Body of pancreas (tissue), 4 donors: ENCODE data around the gene GFRA4. TPM values are rescaled to one million over a fixed set of nuclear protein-coding genes. Genes with fewer than 3 reads are reported as not detected.
A peak's percentile ranks its signal among the peaks of the same experiment; 100 is the strongest.

Source experiments
- ATAC-seq: fragments of 150-250 bp; one replicate; pipeline ENCODE4 v1.9.1; 2016
- DNase-seq, 4 donors: peaks; one replicate each; pipeline ENCODE4 v3.0.0-alpha.2; 2019
- H3K27ac ChIP-seq, 4 donors: fragments of 200-600 bp; sonication (generic); 1 replicate in 3 of 4; 2 replicates in 1 of 4; pipeline versions ENCODE4 v1.5.1 to v1.6.1; 2016 to 2019; ENCODE audit warnings: mild to moderate bottlenecking in 1 of 4, mixed read lengths in 1 of 4, moderate library complexity in 1 of 4
- H3K27me3 ChIP-seq, 2 donors: fragments of 200-600 bp; sonication (generic); one replicate each; pipeline ENCODE4 v1.6.0; 2016; ENCODE audit warnings: mild to moderate bottlenecking in 1 of 2
- H3K36me3 ChIP-seq, 2 donors: fragments of 200-600 bp; sonication (generic); replicated peaks in 1 of 2; 2 replicates each; pipeline ENCODE4 v1.5.1; 2016; ENCODE audit warnings: low read depth in 2 of 2; ENCODE audit not compliant: insufficient read depth in 1 of 2
- H3K4me1 ChIP-seq: fragments of 200-600 bp; sonication (generic); one replicate; pipeline ENCODE4 v1.6.0; 2016
- H3K4me3 ChIP-seq, 2 donors: fragments of 200-600 bp; sonication (generic); 1 replicate in 1 of 2; 2 replicates in 1 of 2; pipeline ENCODE4 v1.5.1; 2016 to 2019
- H3K9me3 ChIP-seq, 3 donors: fragments of 200-600 bp; sonication (generic); 1 replicate in 2 of 3; 2 replicates in 1 of 3; pipeline ENCODE4 v1.5.1; 2016
- POLR2A ChIP-seq, 3 donors: fragments of 450-650 bp; IDR thresholded peaks; one replicate each; pipeline ENCODE4 v1.6.1; 2016; ENCODE audit warnings: antibody characterized with exemption in 3 of 3, mild to moderate bottlenecking in 2 of 3
- WGBS, 2 donors: methylation state at CpG; one replicate each; pipeline ENCODE4 v1.1.5; 2017; 5-methylcytosine and 5-hydroxymethylcytosine counted together
- intact Hi-C: fragments of 100-400 bp; cut with DNase I; formaldehyde crosslinking; loops from one replicate; pipeline ENCODE4 v1.15.1; 2023
- total RNA-seq, 2 donors: library from RNA; depleted of rRNA; stranded (reverse); fragments of >200 nt; gene quantifications; one replicate each; pipeline ENCODE4 v1.1.0, GENCODE V29; 2016
- TF ChIP-seq, protein P1 (sequence below), 7 experiments: fragments of 450-650 bp in 4 of 7; fragments of 200-600 bp in 3 of 7; sonication (generic) in 3 of 7; IDR thresholded peaks; one replicate each; pipeline ENCODE4 v1.5.1; 2016 to 2019; ENCODE audit warnings: antibody characterized with exemption in 7 of 7

GFRA4 gene
- total RNA-seq, 2 donors from 2014 or later: not detected

DNA sequence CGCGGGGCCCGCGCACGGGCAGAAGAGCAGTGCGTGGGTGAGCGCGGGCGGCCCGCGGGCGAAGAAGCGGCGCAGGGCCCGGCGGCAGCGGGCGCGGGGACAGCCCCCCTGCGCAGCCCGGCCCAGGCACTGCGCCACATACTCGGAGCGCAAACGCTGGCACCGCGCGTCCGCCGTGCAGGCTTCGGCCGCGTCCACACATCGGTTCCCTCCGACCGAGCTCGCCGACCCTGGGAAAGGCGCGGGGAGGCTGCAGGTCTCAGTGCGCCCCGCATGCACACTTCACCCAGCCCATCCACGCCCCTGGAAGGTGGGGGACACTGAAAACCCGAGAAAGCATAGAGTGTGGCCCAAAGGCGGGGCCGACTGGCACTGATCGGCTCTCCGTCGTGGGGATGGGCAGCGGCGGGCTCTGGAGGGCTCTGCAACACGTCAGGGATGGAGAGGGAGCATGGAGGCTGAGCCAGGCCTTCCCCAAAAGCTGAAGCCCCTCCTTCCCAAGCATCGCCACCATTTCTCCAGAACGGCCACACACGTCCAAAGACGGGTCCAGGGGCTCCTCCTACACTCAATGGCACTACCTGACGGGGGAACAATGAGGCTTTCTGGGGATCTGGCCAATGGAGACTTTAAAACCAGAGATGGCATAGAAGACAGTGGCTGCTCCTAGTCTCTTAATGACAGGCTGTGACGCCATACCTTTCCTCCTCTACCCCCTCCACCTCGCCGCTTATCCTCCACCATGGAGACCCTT lies 2.0 kb downstream of the GFRA4 start:
- H3K9me3 ChIP-seq: no peaks in the 10 kb centered on the region

DNA sequence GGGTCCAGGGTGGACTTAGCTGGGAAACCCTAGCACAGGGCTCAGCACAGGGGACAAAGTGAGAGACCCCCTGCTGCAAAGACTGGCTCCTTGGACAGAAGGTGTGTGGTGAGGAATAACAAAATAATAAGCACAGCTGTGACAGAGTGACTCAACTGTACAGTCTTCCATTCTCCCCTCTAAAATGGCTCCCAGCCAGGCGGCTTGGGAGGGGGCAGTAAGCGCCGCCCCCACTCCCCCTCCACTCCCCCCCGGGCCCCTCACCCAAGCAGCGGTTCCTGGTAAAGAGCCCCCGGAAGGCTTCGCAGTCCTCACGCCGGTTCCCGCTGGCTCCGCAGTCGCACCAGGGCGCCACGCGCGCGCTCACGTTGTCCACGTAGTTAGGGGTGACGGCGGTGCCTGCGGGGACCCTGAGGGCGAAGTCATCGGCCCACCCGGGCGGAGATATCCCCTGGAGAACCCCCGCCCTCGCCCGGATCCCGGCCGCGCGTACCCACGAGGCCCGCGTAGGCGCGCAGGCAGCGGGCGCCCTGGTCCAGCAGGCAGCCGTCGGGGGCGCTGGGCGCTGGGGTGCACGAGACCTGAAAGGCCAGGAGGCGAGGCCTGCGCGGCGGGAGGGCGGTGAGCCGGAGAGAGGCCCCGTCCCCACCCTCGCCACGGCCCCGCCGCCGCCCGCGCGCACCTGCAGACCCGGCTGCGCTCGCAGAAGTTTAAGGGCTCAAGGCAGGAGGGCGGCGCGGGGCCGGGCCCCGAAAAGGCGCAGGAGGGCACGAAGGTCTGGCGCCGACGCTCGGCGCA lies 2.7 kb downstream of the GFRA4 start:
- 4 to 7% methylated on average over 3 to 71 of the region's 75 CpGs for WGBS, 2 donors
- H3K4me1 ChIP-seq: peaks cover 10% of the 10 kb centered on the region
- TF ChIP-seq, protein P1, sequence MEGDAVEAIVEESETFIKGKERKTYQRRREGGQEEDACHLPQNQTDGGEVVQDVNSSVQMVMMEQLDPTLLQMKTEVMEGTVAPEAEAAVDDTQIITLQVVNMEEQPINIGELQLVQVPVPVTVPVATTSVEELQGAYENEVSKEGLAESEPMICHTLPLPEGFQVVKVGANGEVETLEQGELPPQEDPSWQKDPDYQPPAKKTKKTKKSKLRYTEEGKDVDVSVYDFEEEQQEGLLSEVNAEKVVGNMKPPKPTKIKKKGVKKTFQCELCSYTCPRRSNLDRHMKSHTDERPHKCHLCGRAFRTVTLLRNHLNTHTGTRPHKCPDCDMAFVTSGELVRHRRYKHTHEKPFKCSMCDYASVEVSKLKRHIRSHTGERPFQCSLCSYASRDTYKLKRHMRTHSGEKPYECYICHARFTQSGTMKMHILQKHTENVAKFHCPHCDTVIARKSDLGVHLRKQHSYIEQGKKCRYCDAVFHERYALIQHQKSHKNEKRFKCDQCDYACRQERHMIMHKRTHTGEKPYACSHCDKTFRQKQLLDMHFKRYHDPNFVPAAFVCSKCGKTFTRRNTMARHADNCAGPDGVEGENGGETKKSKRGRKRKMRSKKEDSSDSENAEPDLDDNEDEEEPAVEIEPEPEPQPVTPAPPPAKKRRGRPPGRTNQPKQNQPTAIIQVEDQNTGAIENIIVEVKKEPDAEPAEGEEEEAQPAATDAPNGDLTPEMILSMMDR (IDR thresholded peaks at IDR 0.05): no peak
- no peak for TF ChIP-seq POLR2A (IDR thresholded peaks at IDR 0.05)
- peaks cover 0 to 4% of the 10 kb centered on the region in 2 donors for H3K27me3 ChIP-seq
- peak in 1 of 4 donors; percentile 1 for DNase-seq
- no peak overlapping the region for H3K27ac ChIP-seq
- no peaks in the 10 kb centered on the region for H3K36me3 ChIP-seq
- no peak overlapping the region for H3K4me3 ChIP-seq
- intact Hi-C loops: no loop called here
- ATAC-seq: no peak
- no peaks in the 10 kb centered on the region for H3K9me3 ChIP-seq

More for the DNA sequence above, 2.0 kb downstream of the GFRA4 start:
- Histone ChIP-seq H3K4me1 (peaks cover 10% of the 10 kb centered on the region), H3K27ac (no peak overlapping the region), H3K27me3 (peaks cover 0 to 4% of the 10 kb centered on the region in 2 donors), H3K4me3 (no peak overlapping the region), H3K36me3 (no peaks in the 10 kb centered on the region)
- intact Hi-C loops: no loop called here
- no peak for DNase-seq
- 11 to 63% methylated on average over 4 to 59 of the region's 60 CpGs for WGBS, 2 donors
- ATAC-seq: no peak
- no peak for TF ChIP-seq POLR2A (IDR thresholded peaks at IDR 0.05)
- TF ChIP-seq, protein P1 (IDR thresholded peaks at IDR 0.05): no peak

DNA sequence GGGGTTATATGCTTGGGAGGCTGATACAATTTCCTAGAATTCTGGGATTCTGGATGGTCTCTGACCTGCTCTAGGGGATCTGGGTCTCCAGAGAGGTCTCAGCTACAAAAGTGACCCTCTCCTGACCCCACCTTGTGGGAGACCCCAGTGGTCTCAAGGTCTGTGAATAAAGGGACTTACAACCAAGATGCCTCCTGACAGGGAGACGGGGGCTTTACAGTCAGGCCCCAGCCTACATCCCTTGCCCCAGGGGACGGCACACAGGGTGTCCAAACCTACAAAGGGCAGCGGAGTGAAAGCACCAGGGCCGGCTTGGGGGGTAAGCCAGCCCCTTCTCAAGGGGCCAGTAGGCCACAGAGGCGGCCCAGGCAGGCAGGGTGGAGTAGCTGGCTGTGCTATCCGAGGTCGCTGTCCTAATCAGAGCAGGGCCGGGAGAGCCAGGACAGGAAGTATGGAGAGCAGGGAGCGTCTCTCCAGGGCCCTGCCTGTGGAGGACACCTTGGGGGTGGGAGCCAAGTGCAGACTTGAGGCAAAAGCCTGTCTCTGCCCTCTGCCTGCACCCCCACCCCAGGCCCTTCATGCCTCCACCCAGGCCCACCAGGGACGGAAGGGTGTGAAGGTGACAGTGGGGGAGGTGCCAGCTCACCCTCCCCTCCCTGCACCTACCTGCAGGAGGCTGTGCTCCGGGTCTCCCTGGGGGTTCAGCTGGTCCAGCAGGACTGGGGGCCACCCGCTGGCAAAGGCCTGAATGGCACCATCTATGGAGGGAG lies 3.5 kb downstream of the GFRA4 start:
- 69 to 96% methylated on average over 3 to 12 of the region's 12 CpGs for WGBS, 2 donors
- TF ChIP-seq, protein P1 (IDR thresholded peaks at IDR 0.05): no peak
- TF ChIP-seq POLR2A (IDR thresholded peaks at IDR 0.05): no peak
- H3K36me3 ChIP-seq: no peaks in the 10 kb centered on the region
- no peaks in the 10 kb centered on the region for H3K9me3 ChIP-seq
- H3K4me3 ChIP-seq: no peak overlapping the region
- H3K4me1 ChIP-seq: peaks cover 10% of the 10 kb centered on the region
- intact Hi-C loops: no loop called here
- no peak for ATAC-seq
- peaks cover 0 to 4% of the 10 kb centered on the region in 2 donors for H3K27me3 ChIP-seq
- DNase-seq: no peak
- H3K27ac ChIP-seq: no peak overlapping the region

DNA sequence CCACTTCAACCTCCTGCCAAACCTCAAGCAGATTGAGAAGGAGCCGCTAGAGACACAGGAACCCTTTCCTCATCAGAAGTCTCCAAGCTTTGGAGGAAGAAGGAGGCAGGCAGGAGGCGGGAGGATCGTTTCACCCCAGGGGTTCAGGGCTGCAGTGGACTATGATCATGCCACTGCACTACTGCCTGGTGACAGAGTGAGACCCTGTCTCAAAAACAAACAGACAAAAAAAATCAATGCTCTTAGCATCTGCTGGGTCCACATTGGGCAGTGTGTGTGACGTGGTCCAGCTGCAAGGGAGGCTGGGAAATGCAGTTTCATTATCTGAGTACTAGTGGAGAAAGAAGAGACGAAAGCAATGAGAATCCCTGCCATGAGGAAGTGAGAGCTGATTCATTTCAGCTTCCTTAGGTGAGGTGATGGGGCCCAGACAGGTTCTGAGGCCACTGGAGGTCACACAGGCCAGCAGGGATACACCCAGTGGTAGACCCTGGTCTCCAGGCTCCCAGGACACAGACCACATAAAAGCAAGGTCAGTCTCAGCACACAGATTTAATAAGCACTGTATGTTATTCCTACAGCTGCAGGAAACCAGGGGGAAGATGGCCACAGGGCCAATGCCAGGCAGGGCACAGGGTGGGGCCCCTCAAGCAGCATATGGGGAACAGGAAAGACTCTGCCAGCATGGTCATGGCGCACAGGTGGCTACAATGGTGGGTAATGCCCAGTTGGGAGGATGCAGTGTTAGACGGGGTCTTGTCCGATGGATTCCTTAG lies 4.3 kb downstream of the GFRA4 start:
- Histone ChIP-seq H3K27ac (no peak overlapping the region), H3K36me3 (no peaks in the 10 kb centered on the region), H3K4me1 (peaks cover 10% of the 10 kb centered on the region), H3K27me3 (peaks cover 0 to 4% of the 10 kb centered on the region in 2 donors), H3K4me3 (no peak overlapping the region), H3K9me3 (no peaks in the 10 kb centered on the region)
- WGBS, 2 donors: 51 to 75% methylated on average over 8 of the region's 8 CpGs
- intact Hi-C loops: no loop called here
- no peak for ATAC-seq
- DNase-seq: peak in 1 of 4 donors; percentile 1
- no peak for TF ChIP-seq POLR2A (IDR thresholded peaks at IDR 0.05)
- TF ChIP-seq, protein P1 (IDR thresholded peaks at IDR 0.05): no peak
